Progenitor cell of endocrine pancreas (in vitro differentiated cells): Measurements from ENCODE around the gene ARID5B. TPM values are rescaled to one million over a fixed set of nuclear protein-coding genes. Genes with fewer than 3 reads are reported as not detected.

Experiments used
- DNase-seq: peaks from one replicate; pipeline ENCODE4 v3.0.0; 2021; ENCODE audit warnings: low spot score; ENCODE audit not compliant: unreplicated experiment
- H3K27ac Mint-ChIP-seq: 2 replicates; pipeline ENCODE4 v1.8.0; 2021; ENCODE audit warnings: mild to moderate bottlenecking, moderate library complexity, mixed read lengths
- H3K27me3 Mint-ChIP-seq: 2 replicates; pipeline ENCODE4 v1.8.0; 2021; ENCODE audit warnings: mixed read lengths
- H3K36me3 Mint-ChIP-seq: 2 replicates; pipeline ENCODE4 v1.8.0; 2022; ENCODE audit warnings: mixed read lengths; ENCODE audit not compliant: insufficient read depth
- H3K4me1 Mint-ChIP-seq: 2 replicates; pipeline ENCODE4 v1.8.0; 2021; ENCODE audit warnings: low read depth, mixed read lengths
- H3K4me3 Mint-ChIP-seq: 2 replicates; pipeline ENCODE4 v1.8.0; 2021; ENCODE audit warnings: low read depth, mild to moderate bottlenecking, moderate library complexity, mixed read lengths
- H3K9me3 Mint-ChIP-seq: 2 replicates; pipeline ENCODE4 v1.8.0; 2021; ENCODE audit warnings: low read depth, mixed read lengths
- CTCF ChIP-seq: fragments of 200-600 bp; sonication (generic); IDR thresholded peaks from one replicate; pipeline ENCODE4 v1.5.0; 2021; ENCODE audit warnings: antibody characterized with exemption, mild to moderate bottlenecking; ENCODE audit not compliant: unreplicated experiment
- total RNA-seq: library from RNA; stranded (reverse); gene quantifications from 2 replicates; pipeline ENCODE4 v1.2.1, GENCODE V29; 2021

Gene ARID5B
- total RNA-seq, 1 donor from 2014 or later: 19.7 TPM

- peaks cover 14% of the 10 kb centered on the region for H3K4me1 Mint-ChIP-seq
- H3K9me3 Mint-ChIP-seq: no peaks in the 10 kb centered on the region
- DNase-seq: no peak
- peaks cover 22% of the 10 kb centered on the region for H3K36me3 Mint-ChIP-seq
- no peak for TF ChIP-seq CTCF
- H3K27me3 Mint-ChIP-seq: no peaks in the 10 kb centered on the region
- H3K27ac Mint-ChIP-seq: no peak overlapping the region
- H3K4me3 Mint-ChIP-seq: no peak overlapping the region
Observed at GRCh38 chr10:61998937-61999336, 97.4 kb downstream of the ARID5B start.

GRCh38 chr10:62000037-62000603, 98.6 kb downstream of the ARID5B start:
- peaks cover 22% of the 10 kb centered on the region for H3K36me3 Mint-ChIP-seq

GRCh38 chr10:62000726-62001125, 99.2 kb downstream of the ARID5B start:
- Mint-ChIP-seq H3K27ac (no peak overlapping the region), H3K9me3 (no peaks in the 10 kb centered on the region), H3K4me3 (no peak overlapping the region), H3K27me3 (no peaks in the 10 kb centered on the region), H3K4me1 (peaks cover 8% of the 10 kb centered on the region), H3K36me3 (peaks cover 25% of the 10 kb centered on the region)
- no peak for TF ChIP-seq CTCF
- no peak for DNase-seq

More at GRCh38 chr10:62000037-62000603, 98.6 kb downstream of the ARID5B start:
- Mint-ChIP-seq H3K4me3 (no peak overlapping the region), H3K27ac (no peak overlapping the region), H3K9me3 (no peaks in the 10 kb centered on the region), H3K27me3 (no peaks in the 10 kb centered on the region), H3K4me1 (peaks cover 9% of the 10 kb centered on the region)
- TF ChIP-seq CTCF: no peak
- no peak for DNase-seq

- Mint-ChIP-seq H3K27ac (no peak overlapping the region), H3K36me3 (peaks cover 32% of the 10 kb centered on the region), H3K4me3 (no peak overlapping the region), H3K27me3 (no peaks in the 10 kb centered on the region), H3K9me3 (no peaks in the 10 kb centered on the region), H3K4me1 (peaks cover 10% of the 10 kb centered on the region)
- no peak for TF ChIP-seq CTCF
- DNase-seq: no peak
Observed at GRCh38 chr10:62001898-62002297, 100.4 kb downstream of the ARID5B start.

- DNase-seq: no peak
- Mint-ChIP-seq H3K4me3 (no peak overlapping the region), H3K27me3 (no peaks in the 10 kb centered on the region), H3K9me3 (no peaks in the 10 kb centered on the region), H3K4me1 (peaks cover 11% of the 10 kb centered on the region), H3K36me3 (peaks cover 34% of the 10 kb centered on the region), H3K27ac (no peak overlapping the region)
- no peak for TF ChIP-seq CTCF
Observed at GRCh38 chr10:62002753-62003152, 101.3 kb downstream of the ARID5B start.
